HL-60 (cell line): ENCODE results near the gene LRP1B.

ENCODE experiments used
- DNase-seq, 2 experiments: peaks; one replicate each; pipeline ENCODE4 v3.0.0-alpha.2; 2010 to 2020; ENCODE audit warnings: low read depth in 1 of 2, low spot score in 1 of 2
- H3K27ac ChIP-seq: fragments of 250-450 bp; sonication (Bioruptor Pico); replicated peaks from 2 replicates; pipeline ENCODE4 v1.5.1; 2020; ENCODE audit warnings: mild to moderate bottlenecking, moderate library complexity
- H3K27me3 ChIP-seq: fragments of 250-450 bp; sonication (Bioruptor Pico); 2 replicates; pipeline ENCODE4 v1.5.1; 2021; ENCODE audit warnings: mild to moderate bottlenecking, moderate library complexity; ENCODE audit not compliant: insufficient read depth, poor library complexity, severe bottlenecking
- H3K4me3 ChIP-seq: replicated peaks from 2 replicates; pipeline ENCODE4 v1.5.1; 2011; ENCODE audit warnings: mild to moderate bottlenecking, control low read depth, low read length; ENCODE audit not compliant: insufficient read depth
- CTCF ChIP-seq: IDR thresholded peaks from one replicate; pipeline ENCODE4 v1.5.1; 2011; ENCODE audit warnings: low read length, control low read depth, inconsistent platforms; ENCODE audit not compliant: insufficient read depth
- GABPA ChIP-seq: IDR thresholded peaks from 2 replicates; pipeline ENCODE4 v1.6.1; 2012; ENCODE audit warnings: low read depth
- POLR2AphosphoS5 ChIP-seq: IDR thresholded peaks from 2 replicates; pipeline ENCODE4 v1.6.1; 2012; ENCODE audit warnings: low read depth
- SPI1 ChIP-seq: IDR thresholded peaks from 2 replicates; pipeline ENCODE4 v1.6.1; 2012; ENCODE audit warnings: low read depth, mild to moderate bottlenecking, borderline replicate concordance
- TF ChIP-seq, protein P1 (sequence below): IDR thresholded peaks from 2 replicates; pipeline ENCODE4 v1.6.1; 2012; ENCODE audit warnings: low read depth; ENCODE audit not compliant: insufficient replicate concordance

LRP1B gene

DNA sequence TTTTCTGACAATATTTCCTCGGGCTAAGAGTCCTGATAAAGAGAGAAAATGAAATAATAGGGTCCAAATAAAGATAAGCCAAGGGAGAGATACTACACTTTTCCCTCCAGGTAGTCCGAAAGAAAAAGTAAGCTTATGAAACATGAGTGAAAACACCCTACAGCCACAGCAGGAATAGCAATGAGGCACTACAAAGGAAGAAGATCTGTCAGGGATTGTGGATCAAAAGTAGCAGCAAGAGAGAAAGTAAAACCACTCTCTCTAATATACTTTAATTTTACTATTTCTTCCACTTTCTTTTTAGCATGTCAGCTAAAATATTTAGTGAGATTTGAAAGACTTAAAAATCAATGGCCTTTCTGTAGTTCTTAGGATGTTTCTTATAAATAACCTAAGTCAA, 1601.8 kb downstream of the LRP1B start:
- H3K27me3 ChIP-seq, result no peaks in the 10 kb centered on the region
- H3K4me3 ChIP-seq, result no peak overlapping the region
- DNase-seq, result no peak
- no peak overlapping the region for H3K27ac ChIP-seq
- no peak for TF ChIP-seq GABPA
- TF ChIP-seq, protein P1, sequence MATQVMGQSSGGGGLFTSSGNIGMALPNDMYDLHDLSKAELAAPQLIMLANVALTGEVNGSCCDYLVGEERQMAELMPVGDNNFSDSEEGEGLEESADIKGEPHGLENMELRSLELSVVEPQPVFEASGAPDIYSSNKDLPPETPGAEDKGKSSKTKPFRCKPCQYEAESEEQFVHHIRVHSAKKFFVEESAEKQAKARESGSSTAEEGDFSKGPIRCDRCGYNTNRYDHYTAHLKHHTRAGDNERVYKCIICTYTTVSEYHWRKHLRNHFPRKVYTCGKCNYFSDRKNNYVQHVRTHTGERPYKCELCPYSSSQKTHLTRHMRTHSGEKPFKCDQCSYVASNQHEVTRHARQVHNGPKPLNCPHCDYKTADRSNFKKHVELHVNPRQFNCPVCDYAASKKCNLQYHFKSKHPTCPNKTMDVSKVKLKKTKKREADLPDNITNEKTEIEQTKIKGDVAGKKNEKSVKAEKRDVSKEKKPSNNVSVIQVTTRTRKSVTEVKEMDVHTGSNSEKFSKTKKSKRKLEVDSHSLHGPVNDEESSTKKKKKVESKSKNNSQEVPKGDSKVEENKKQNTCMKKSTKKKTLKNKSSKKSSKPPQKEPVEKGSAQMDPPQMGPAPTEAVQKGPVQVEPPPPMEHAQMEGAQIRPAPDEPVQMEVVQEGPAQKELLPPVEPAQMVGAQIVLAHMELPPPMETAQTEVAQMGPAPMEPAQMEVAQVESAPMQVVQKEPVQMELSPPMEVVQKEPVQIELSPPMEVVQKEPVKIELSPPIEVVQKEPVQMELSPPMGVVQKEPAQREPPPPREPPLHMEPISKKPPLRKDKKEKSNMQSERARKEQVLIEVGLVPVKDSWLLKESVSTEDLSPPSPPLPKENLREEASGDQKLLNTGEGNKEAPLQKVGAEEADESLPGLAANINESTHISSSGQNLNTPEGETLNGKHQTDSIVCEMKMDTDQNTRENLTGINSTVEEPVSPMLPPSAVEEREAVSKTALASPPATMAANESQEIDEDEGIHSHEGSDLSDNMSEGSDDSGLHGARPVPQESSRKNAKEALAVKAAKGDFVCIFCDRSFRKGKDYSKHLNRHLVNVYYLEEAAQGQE, result no peak
- TF ChIP-seq SPI1, result no peak
- no peak for TF ChIP-seq CTCF
- TF ChIP-seq POLR2AphosphoS5, result no peak

- no peaks in the 10 kb centered on the region for H3K27me3 ChIP-seq
- TF ChIP-seq CTCF (no peak), GABPA (no peak), POLR2AphosphoS5 (no peak), SPI1 (no peak)
- TF ChIP-seq, protein P1, result no peak
- no peak for DNase-seq
- H3K4me3 ChIP-seq, result no peak overlapping the region
- no peak overlapping the region for H3K27ac ChIP-seq
Measured at GRCh38 chr2:140526575-140526974, 1604.2 kb downstream of the LRP1B start.

GRCh38 chr2:140512106-140512505, 1618.7 kb downstream of the LRP1B start:
- DNase-seq, result no peak
- TF ChIP-seq POLR2AphosphoS5, result no peak
- TF ChIP-seq, protein P1, result no peak
- TF ChIP-seq CTCF, result no peak
- TF ChIP-seq GABPA, result no peak
- TF ChIP-seq SPI1, result no peak
- Histone ChIP-seq H3K27ac (no peak overlapping the region), H3K27me3 (no peaks in the 10 kb centered on the region), H3K4me3 (no peak overlapping the region)
